Ishikawa (cell line): ENCODE results near the gene ZNF263.

Experiments used
- CEBPB ChIP-seq: IDR thresholded peaks from 2 replicates; pipeline ENCODE4 v1.6.1; 2012
- CREB1 ChIP-seq: IDR thresholded peaks from 2 replicates; pipeline ENCODE4 v1.6.1; 2012; ENCODE audit warnings: low read depth
- EGR1 ChIP-seq: IDR thresholded peaks from 2 replicates; pipeline ENCODE4 v1.6.1; 2012
- EP300 ChIP-seq: IDR thresholded peaks from 2 replicates; pipeline ENCODE4 v1.6.1; 2012; ENCODE audit warnings: borderline replicate concordance
- FOXM1 ChIP-seq: IDR thresholded peaks from 2 replicates; pipeline ENCODE4 v1.6.1; 2012; ENCODE audit warnings: low read depth, borderline replicate concordance
- MAX ChIP-seq: IDR thresholded peaks from 2 replicates; pipeline ENCODE4 v1.6.1; 2012
- RAD21 ChIP-seq: IDR thresholded peaks from 2 replicates; pipeline ENCODE4 v1.6.1; 2012; ENCODE audit warnings: low read depth
- REST ChIP-seq: IDR thresholded peaks from 2 replicates; pipeline ENCODE4 v1.6.1; 2012; ENCODE audit warnings: low read depth, mild to moderate bottlenecking
- TAF1 ChIP-seq: IDR thresholded peaks from 2 replicates; pipeline ENCODE4 v1.6.1; 2012; ENCODE audit warnings: low read depth, mild to moderate bottlenecking
- TCF12 ChIP-seq: IDR thresholded peaks from 2 replicates; pipeline ENCODE4 v1.6.1; 2012; ENCODE audit warnings: low read depth
- YY1 ChIP-seq: IDR thresholded peaks from 2 replicates; pipeline ENCODE4 v1.6.1; 2012; ENCODE audit warnings: low read depth

GRCh38 chr16:3274947-3275346, 8.3 kb upstream of the ZNF263 start:
- TF ChIP-seq EP300 = no peak
- TF ChIP-seq CREB1 = no peak
- no peak for TF ChIP-seq RAD21
- TF ChIP-seq REST = no peak
- no peak for TF ChIP-seq EGR1
- no peak for TF ChIP-seq FOXM1
- no peak for TF ChIP-seq YY1
- no peak for TF ChIP-seq MAX
- no peak for TF ChIP-seq TAF1
- no peak for TF ChIP-seq CEBPB
- no peak for TF ChIP-seq TCF12
